ENCODE data around the gene GINS3. TPM values are rescaled to one million over a fixed set of nuclear protein-coding genes. Genes with fewer than 3 reads are reported as not detected.

Gene GINS3
- total RNA-seq, 1 experiment from 2014 or later = 7.6 TPM

DNA sequence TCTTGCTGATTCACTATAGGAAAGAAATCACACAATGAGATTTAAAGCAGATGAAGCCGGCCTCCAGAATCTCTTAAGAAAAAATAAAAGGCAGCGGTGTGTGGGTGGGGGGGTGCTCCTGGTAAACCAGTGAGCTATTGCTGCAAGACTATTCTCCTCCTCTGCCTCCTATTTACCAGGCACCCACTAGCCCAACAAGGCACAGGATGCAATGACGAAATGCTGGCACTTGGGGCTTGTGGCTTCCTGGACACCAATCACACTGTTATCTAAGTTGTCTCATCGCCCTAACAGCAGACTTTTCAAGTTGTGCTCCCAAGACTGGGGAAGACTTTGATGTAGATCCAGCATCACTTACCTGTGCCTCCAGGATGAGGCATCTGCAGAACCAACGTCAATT is 57.5 kb downstream of the GINS3 start:
- in situ Hi-C loops (cut with HindIII; ENCODE audit: low pct_unique_long_range_greater_than_20kb, low sequenced_read_pairs) = no loop called here
- H3K4me1 ChIP-seq (ENCODE audit: control insufficient read depth, insufficient read depth, low read length) = no peaks in the 10 kb centered on the region
- no peak overlapping the region for H3K27ac ChIP-seq (ENCODE audit: low read length)
- H3K4me3 ChIP-seq (ENCODE audit: low read depth in 2 of 2, low read length in 2 of 2) = no peak overlapping the region
- no TSS peak for BruUV-seq (replicated peaks)
- no peaks in the 10 kb centered on the region for H3K27me3 ChIP-seq (ENCODE audit: control insufficient read depth, insufficient read depth, low read length)
- no peak for TF ChIP-seq POLR2AphosphoS5 (IDR thresholded peaks at IDR 0.05; ENCODE audit: low read depth, low read length)
- TF ChIP-seq, protein P1, sequence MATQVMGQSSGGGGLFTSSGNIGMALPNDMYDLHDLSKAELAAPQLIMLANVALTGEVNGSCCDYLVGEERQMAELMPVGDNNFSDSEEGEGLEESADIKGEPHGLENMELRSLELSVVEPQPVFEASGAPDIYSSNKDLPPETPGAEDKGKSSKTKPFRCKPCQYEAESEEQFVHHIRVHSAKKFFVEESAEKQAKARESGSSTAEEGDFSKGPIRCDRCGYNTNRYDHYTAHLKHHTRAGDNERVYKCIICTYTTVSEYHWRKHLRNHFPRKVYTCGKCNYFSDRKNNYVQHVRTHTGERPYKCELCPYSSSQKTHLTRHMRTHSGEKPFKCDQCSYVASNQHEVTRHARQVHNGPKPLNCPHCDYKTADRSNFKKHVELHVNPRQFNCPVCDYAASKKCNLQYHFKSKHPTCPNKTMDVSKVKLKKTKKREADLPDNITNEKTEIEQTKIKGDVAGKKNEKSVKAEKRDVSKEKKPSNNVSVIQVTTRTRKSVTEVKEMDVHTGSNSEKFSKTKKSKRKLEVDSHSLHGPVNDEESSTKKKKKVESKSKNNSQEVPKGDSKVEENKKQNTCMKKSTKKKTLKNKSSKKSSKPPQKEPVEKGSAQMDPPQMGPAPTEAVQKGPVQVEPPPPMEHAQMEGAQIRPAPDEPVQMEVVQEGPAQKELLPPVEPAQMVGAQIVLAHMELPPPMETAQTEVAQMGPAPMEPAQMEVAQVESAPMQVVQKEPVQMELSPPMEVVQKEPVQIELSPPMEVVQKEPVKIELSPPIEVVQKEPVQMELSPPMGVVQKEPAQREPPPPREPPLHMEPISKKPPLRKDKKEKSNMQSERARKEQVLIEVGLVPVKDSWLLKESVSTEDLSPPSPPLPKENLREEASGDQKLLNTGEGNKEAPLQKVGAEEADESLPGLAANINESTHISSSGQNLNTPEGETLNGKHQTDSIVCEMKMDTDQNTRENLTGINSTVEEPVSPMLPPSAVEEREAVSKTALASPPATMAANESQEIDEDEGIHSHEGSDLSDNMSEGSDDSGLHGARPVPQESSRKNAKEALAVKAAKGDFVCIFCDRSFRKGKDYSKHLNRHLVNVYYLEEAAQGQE (IDR thresholded peaks at IDR 0.05; ENCODE audit: insufficient read depth in 1 of 2, low read depth in 2 of 2, low read length in 1 of 2) = no peak
- TF ChIP-seq SIN3A (IDR thresholded peaks at IDR 0.05; ENCODE audit: borderline replicate concordance, insufficient read depth, low read depth, low read length) = no peak
- TF ChIP-seq, protein P2, sequence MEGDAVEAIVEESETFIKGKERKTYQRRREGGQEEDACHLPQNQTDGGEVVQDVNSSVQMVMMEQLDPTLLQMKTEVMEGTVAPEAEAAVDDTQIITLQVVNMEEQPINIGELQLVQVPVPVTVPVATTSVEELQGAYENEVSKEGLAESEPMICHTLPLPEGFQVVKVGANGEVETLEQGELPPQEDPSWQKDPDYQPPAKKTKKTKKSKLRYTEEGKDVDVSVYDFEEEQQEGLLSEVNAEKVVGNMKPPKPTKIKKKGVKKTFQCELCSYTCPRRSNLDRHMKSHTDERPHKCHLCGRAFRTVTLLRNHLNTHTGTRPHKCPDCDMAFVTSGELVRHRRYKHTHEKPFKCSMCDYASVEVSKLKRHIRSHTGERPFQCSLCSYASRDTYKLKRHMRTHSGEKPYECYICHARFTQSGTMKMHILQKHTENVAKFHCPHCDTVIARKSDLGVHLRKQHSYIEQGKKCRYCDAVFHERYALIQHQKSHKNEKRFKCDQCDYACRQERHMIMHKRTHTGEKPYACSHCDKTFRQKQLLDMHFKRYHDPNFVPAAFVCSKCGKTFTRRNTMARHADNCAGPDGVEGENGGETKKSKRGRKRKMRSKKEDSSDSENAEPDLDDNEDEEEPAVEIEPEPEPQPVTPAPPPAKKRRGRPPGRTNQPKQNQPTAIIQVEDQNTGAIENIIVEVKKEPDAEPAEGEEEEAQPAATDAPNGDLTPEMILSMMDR (IDR thresholded peaks at IDR 0.05) = no peak
- no peak for TF ChIP-seq TCF7L2 (IDR thresholded peaks at IDR 0.05; ENCODE audit: low read depth, low read length)
- H3K36me3 ChIP-seq (ENCODE audit: control insufficient read depth, insufficient read depth, low read length) = no peaks in the 10 kb centered on the region
- POLR2A ChIA-PET = no interaction called here
- DNase-seq (ENCODE audit: low read depth, low spot score) = no peak
- no peak for ATAC-seq
- CTCF ChIA-PET = no interaction called here
- intact Hi-C loops (cut with micrococcal nuclease; ENCODE audit: unreplicated experiment) = no loop called here
- no peaks in the 10 kb centered on the region for H3K9me3 ChIP-seq (ENCODE audit: control insufficient read depth, insufficient read depth, low read depth, low read length)

DNA sequence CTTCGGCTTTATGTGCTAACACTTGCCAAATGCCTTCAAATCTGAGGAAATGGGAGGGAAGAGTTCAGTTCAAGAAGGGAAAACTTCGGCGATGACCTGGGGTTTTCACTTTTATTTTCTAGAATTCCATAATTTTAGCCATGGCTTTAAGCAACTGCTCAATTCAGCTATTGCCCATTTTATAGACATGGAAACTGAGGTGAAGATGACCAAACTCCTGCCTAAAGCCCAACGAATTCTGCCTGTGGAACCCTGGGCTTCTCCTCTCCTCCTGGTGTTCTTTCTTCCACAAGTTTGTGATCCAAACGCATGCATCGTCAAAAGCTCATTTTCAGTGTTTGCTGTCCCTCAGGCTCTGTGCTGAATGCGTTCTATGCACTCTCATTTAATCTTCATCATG is 58.3 kb downstream of the GINS3 start:
- H3K4me1 ChIP-seq (ENCODE audit: control insufficient read depth, insufficient read depth, low read length) = no peaks in the 10 kb centered on the region
- no peaks in the 10 kb centered on the region for H3K9me3 ChIP-seq (ENCODE audit: control insufficient read depth, insufficient read depth, low read depth, low read length)
- DNase-seq (ENCODE audit: low read depth, low spot score) = no peak
- no peaks in the 10 kb centered on the region for H3K36me3 ChIP-seq (ENCODE audit: control insufficient read depth, insufficient read depth, low read length)
- BruUV-seq (replicated peaks) = no TSS peak
- H3K27ac ChIP-seq (ENCODE audit: low read length) = no peak overlapping the region
- ChIA-PET POLR2A (no interaction called here), CTCF (no interaction called here)
- in situ Hi-C loops (cut with HindIII; ENCODE audit: low pct_unique_long_range_greater_than_20kb, low sequenced_read_pairs) = no loop called here
- intact Hi-C loops (cut with micrococcal nuclease; ENCODE audit: unreplicated experiment) = no loop called here
- H3K27me3 ChIP-seq (ENCODE audit: control insufficient read depth, insufficient read depth, low read length) = no peaks in the 10 kb centered on the region
- TF ChIP-seq SIN3A (IDR thresholded peaks at IDR 0.05; ENCODE audit: borderline replicate concordance, insufficient read depth, low read depth, low read length) (no peak), POLR2AphosphoS5 (IDR thresholded peaks at IDR 0.05; ENCODE audit: low read depth, low read length) (no peak), TCF7L2 (IDR thresholded peaks at IDR 0.05; ENCODE audit: low read depth, low read length) (no peak)
- TF ChIP-seq, protein P1 (IDR thresholded peaks at IDR 0.05; ENCODE audit: insufficient read depth in 1 of 2, low read depth in 2 of 2, low read length in 1 of 2) = no peak
- TF ChIP-seq, protein P2 (IDR thresholded peaks at IDR 0.05) = no peak
- H3K4me3 ChIP-seq (ENCODE audit: low read depth in 2 of 2, low read length in 2 of 2) = no peak overlapping the region
- ATAC-seq = no peak
